ENCODE results near the gene RDH13.
"Not testable (repeated sequence)": the region's sequence is repeated elsewhere in the genome, so short reads cannot be mapped to it uniquely, and the experiment has no call there.

Gene RDH13

GRCh38 chr19:55007537-55007936 lies 55.4 kb downstream of the RDH13 start:
- H3K79me2 ChIP-seq (ENCODE audit: insufficient read depth, low read depth); H3K4me2 ChIP-seq; H4K20me1 ChIP-seq (ENCODE audit: insufficient read depth); H3K9ac ChIP-seq; H3K36me3 ChIP-seq (ENCODE audit: insufficient read depth); H2AFZ ChIP-seq (ENCODE audit: low read depth); H3K4me1 ChIP-seq (ENCODE audit: low read depth, poor library complexity, severe bottlenecking); H3K27ac ChIP-seq; H3K4me3 ChIP-seq (IDR thresholded peaks at IDR 0.05; ENCODE audit: insufficient read depth, low read depth, low read length): not testable (repeated sequence)
- H3K27me3 ChIP-seq (ENCODE audit: insufficient read depth, low read depth): peaks cover 11% of the 10 kb centered on the region; the same call in 1 of the 2 replicates

- peaks cover 17% of the 10 kb centered on the region; the same call in 1 of the 2 replicates for H3K27me3 ChIP-seq (ENCODE audit: insufficient read depth, low read depth)
- H3K79me2 ChIP-seq (ENCODE audit: insufficient read depth, low read depth); H3K36me3 ChIP-seq (ENCODE audit: insufficient read depth); H3K27ac ChIP-seq; H3K4me3 ChIP-seq (IDR thresholded peaks at IDR 0.05; ENCODE audit: insufficient read depth, low read depth, low read length); H2AFZ ChIP-seq (ENCODE audit: low read depth); H4K20me1 ChIP-seq (ENCODE audit: insufficient read depth); H3K9ac ChIP-seq; H3K4me1 ChIP-seq (ENCODE audit: low read depth, poor library complexity, severe bottlenecking); H3K4me2 ChIP-seq: not testable (repeated sequence)
Observed at GRCh38 chr19:55006795-55007194, 56.2 kb downstream of the RDH13 start.

- H3K4me3 ChIP-seq (IDR thresholded peaks at IDR 0.05; ENCODE audit: insufficient read depth, low read depth, low read length): no peak overlapping the region
- H3K27ac ChIP-seq: no peak overlapping the region; the same call in 1 of the 2 replicates
- H3K4me2 ChIP-seq: no peak overlapping the region; the same call in 1 of the 2 replicates
- no peak for TF ChIP-seq CTCF (conservative IDR thresholded peaks at IDR 0.05; ENCODE audit: low read depth, low read length)
- H3K4me1 ChIP-seq (ENCODE audit: low read depth, poor library complexity, severe bottlenecking): no peaks in the 10 kb centered on the region
- H4K20me1 ChIP-seq (ENCODE audit: insufficient read depth): no peaks in the 10 kb centered on the region
- H3K9ac ChIP-seq: no peak overlapping the region
- H3K79me2 ChIP-seq (ENCODE audit: insufficient read depth, low read depth): no peaks in the 10 kb centered on the region
- H3K36me3 ChIP-seq (ENCODE audit: insufficient read depth): no peaks in the 10 kb centered on the region
- peaks cover 18% of the 10 kb centered on the region; the same call in 1 of the 2 replicates for H3K27me3 ChIP-seq (ENCODE audit: insufficient read depth, low read depth)
- peak overlapping the region; percentile 55 for H2AFZ ChIP-seq (ENCODE audit: low read depth)
Observed at GRCh38 chr19:55005684-55006488, 57.1 kb downstream of the RDH13 start.

- Histone ChIP-seq H2AFZ (ENCODE audit: low read depth) (no peak overlapping the region), H3K4me1 (ENCODE audit: low read depth, poor library complexity, severe bottlenecking) (no peaks in the 10 kb centered on the region), H3K27me3 (ENCODE audit: insufficient read depth, low read depth) (peaks cover 21% of the 10 kb centered on the region; the same call in 1 of the 2 replicates), H3K4me2 (no peak overlapping the region), H3K9ac (no peak overlapping the region), H3K79me2 (ENCODE audit: insufficient read depth, low read depth) (no peaks in the 10 kb centered on the region), H4K20me1 (ENCODE audit: insufficient read depth) (no peaks in the 10 kb centered on the region), H3K4me3 (IDR thresholded peaks at IDR 0.05; ENCODE audit: insufficient read depth, low read depth, low read length) (no peak overlapping the region), H3K27ac (no peak overlapping the region), H3K36me3 (ENCODE audit: insufficient read depth) (no peaks in the 10 kb centered on the region)
- no peak for TF ChIP-seq CTCF (conservative IDR thresholded peaks at IDR 0.05; ENCODE audit: low read depth, low read length)
Observed at GRCh38 chr19:55000761-55001160, 62.2 kb downstream of the RDH13 start.

GRCh38 chr19:54998751-54999239 lies 64.2 kb downstream of the RDH13 start:
- H3K4me2 ChIP-seq; H2AFZ ChIP-seq (ENCODE audit: low read depth); H4K20me1 ChIP-seq (ENCODE audit: insufficient read depth); H3K4me1 ChIP-seq (ENCODE audit: low read depth, poor library complexity, severe bottlenecking); H3K4me3 ChIP-seq (IDR thresholded peaks at IDR 0.05; ENCODE audit: insufficient read depth, low read depth, low read length); H3K9ac ChIP-seq; H3K79me2 ChIP-seq (ENCODE audit: insufficient read depth, low read depth); H3K36me3 ChIP-seq (ENCODE audit: insufficient read depth); H3K27ac ChIP-seq: not testable (repeated sequence)
- peaks cover 29% of the 10 kb centered on the region for H3K27me3 ChIP-seq (ENCODE audit: insufficient read depth, low read depth)

DNA sequence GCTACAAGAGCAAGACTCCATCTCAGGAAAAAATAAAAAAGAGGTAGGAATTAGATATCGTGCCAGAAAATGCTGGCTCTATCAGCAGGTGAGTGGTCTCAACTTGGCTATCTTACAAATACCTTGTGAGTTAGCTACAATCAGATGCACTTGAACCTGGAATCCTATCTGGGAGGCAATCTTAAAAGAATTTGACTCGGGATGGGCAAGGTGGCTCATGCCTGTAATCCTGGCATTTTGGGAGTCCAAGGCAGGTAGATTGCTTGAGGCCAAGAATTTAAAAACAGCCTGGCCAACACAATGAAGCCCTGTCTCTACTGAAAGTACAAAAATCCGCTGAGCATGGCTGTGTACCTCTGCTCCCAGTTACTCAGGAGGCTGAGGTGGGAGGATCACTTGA lies 67.4 kb downstream of the RDH13 start:
- Histone ChIP-seq H2AFZ (ENCODE audit: low read depth) (no peak overlapping the region), H3K4me3 (IDR thresholded peaks at IDR 0.05; ENCODE audit: insufficient read depth, low read depth, low read length) (no peak overlapping the region), H3K27me3 (ENCODE audit: insufficient read depth, low read depth) (peaks cover 14% of the 10 kb centered on the region), H3K36me3 (ENCODE audit: insufficient read depth) (no peaks in the 10 kb centered on the region), H3K4me2 (no peak overlapping the region), H3K79me2 (ENCODE audit: insufficient read depth, low read depth) (no peaks in the 10 kb centered on the region), H3K27ac (no peak overlapping the region), H3K9ac (no peak overlapping the region), H3K4me1 (ENCODE audit: low read depth, poor library complexity, severe bottlenecking) (no peaks in the 10 kb centered on the region), H4K20me1 (ENCODE audit: insufficient read depth) (no peaks in the 10 kb centered on the region)
- TF ChIP-seq CTCF (conservative IDR thresholded peaks at IDR 0.05; ENCODE audit: low read depth, low read length): no peak

Data from KMS-11 (cell line).